Right atrium auricular region (tissue), 2 donors: ENCODE data around the gene LSM2. TPM values are rescaled to one million over a fixed set of nuclear protein-coding genes. Genes with fewer than 3 reads are reported as not detected.

Experiments used
- DNase-seq: peaks from one replicate; pipeline ENCODE4 v3.0.0-alpha.2; 2019; ENCODE audit warnings: low spot score
- H3K27ac ChIP-seq, 2 donors: fragments of 200-600 bp; sonication (generic); 1 replicate in 1 of 2; 2 replicates in 1 of 2; pipeline ENCODE4 v1.5.1; 2016 to 2019
- H3K27me3 ChIP-seq, 2 donors: fragments of 200-600 bp; sonication (generic); one replicate each; pipeline versions ENCODE4 v1.5.1 to v1.6.0; 2017 to 2019
- H3K36me3 ChIP-seq: fragments of 200-600 bp; sonication (generic); one replicate; pipeline ENCODE4 v1.5.1; 2016
- H3K4me1 ChIP-seq, 2 donors: fragments of 200-600 bp; sonication (generic); one replicate each; pipeline versions ENCODE4 v1.5.1 to v1.6.0; 2017 to 2019
- H3K4me3 ChIP-seq, 2 donors: fragments of 200-600 bp; sonication (generic); 1 replicate in 1 of 2; 2 replicates in 1 of 2; pipeline ENCODE4 v1.5.1; 2017 to 2019; ENCODE audit warnings: mild to moderate bottlenecking in 1 of 2, moderate library complexity in 1 of 2
- H3K9me3 ChIP-seq, 2 donors: fragments of 200-600 bp; sonication (generic); one replicate each; pipeline ENCODE4 v1.5.1; 2019
- CTCF ChIP-seq, 2 donors: fragments of 200-600 bp; sonication (generic); IDR thresholded peaks; one replicate each; pipeline ENCODE4 v1.5.1; 2019; ENCODE audit warnings: antibody characterized with exemption in 2 of 2
- total RNA-seq, 2 donors: library from RNA; depleted of rRNA; stranded (reverse); fragments of >200 nt; gene quantifications; one replicate each; pipeline ENCODE4 v1.1.0, GENCODE V29; 2016

The LSM2 gene
- total RNA-seq, 2 donors from 2014 or later = 28.8 to 32.0 TPM

DNA sequence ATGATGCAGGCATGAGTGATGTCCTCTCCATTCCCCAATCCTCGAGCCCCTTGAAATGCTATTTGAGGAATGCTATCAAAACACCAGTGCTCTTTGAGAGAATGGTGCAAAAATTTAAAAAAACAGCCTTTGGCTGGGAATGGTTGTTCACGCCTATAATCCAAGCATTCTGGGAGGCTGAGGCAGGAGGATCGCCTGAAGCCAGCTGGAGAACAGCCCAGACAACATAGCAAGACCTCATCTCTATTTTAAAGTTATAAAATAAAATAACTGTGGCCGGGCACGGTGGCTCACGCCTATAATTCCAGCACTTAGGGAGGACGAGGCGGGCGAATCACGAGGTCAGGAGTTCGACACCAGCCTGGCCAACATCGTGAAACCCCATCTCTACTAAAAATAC, 7.0 kb downstream of the LSM2 start:
- Histone ChIP-seq H3K4me1 (peaks cover 0 to 4% of the 10 kb centered on the region in 2 donors), H3K36me3 (peaks cover 12% of the 10 kb centered on the region), H3K27ac (no peak overlapping the region), H3K4me3 (no peak overlapping the region), H3K9me3 (no peaks in the 10 kb centered on the region), H3K27me3 (no peaks in the 10 kb centered on the region)
- DNase-seq = no peak
- no peak for TF ChIP-seq CTCF (IDR thresholded peaks at IDR 0.05)

GRCh38 chr6:31797588-31797987, 9.2 kb downstream of the LSM2 start:
- TF ChIP-seq CTCF (IDR thresholded peaks at IDR 0.05) = no peak
- H3K4me3 ChIP-seq = no peak overlapping the region
- H3K4me1 ChIP-seq = peaks cover 0 to 12% of the 10 kb centered on the region in 2 donors
- peaks cover 12% of the 10 kb centered on the region for H3K36me3 ChIP-seq
- H3K9me3 ChIP-seq = no peaks in the 10 kb centered on the region
- no peak overlapping the region for H3K27ac ChIP-seq
- DNase-seq = no peak
- H3K27me3 ChIP-seq = no peaks in the 10 kb centered on the region

DNA sequence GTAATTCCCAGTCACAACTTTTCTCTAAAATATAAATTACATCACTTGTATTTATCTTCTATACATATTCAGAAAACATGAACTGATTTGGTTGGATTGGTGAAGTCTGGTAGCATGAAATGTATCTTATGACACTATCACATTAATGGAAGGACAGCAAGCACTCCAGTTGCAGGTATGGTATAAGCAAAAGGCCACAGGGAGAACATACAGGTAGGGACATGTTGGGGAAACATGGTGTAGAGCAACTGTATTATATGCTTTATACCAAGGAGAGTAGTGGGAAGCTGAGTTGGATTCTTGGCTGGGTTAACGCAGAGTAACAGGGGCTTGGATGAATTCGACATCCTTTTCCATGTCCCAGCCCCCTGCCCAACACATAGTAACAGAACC, 9.8 kb downstream of the LSM2 start:
- no peak for DNase-seq
- H3K4me3 ChIP-seq = no peak overlapping the region
- no peaks in the 10 kb centered on the region for H3K27me3 ChIP-seq
- no peak for TF ChIP-seq CTCF (IDR thresholded peaks at IDR 0.05)
- peaks cover 0 to 12% of the 10 kb centered on the region in 2 donors for H3K4me1 ChIP-seq
- H3K27ac ChIP-seq = no peak overlapping the region
- H3K9me3 ChIP-seq = no peaks in the 10 kb centered on the region
- peaks cover 6% of the 10 kb centered on the region for H3K36me3 ChIP-seq

GRCh38 chr6:31795616-31796298, 11.0 kb downstream of the LSM2 start, which contains the start of gene VARS1:
Gene VARS1 (minus strand): TSS chr6:31795752. CDS start chr6:31795217, 535 bp downstream.
- H3K9me3 ChIP-seq = no peaks in the 10 kb centered on the region
- peaks cover 0 to 12% of the 10 kb centered on the region in 2 donors for H3K4me1 ChIP-seq
- H3K36me3 ChIP-seq = peaks cover 2% of the 10 kb centered on the region
- no peaks in the 10 kb centered on the region for H3K27me3 ChIP-seq
- H3K27ac ChIP-seq = peak within 1 kb of the TSS; percentile 88 to 94
- peak; percentile 68 to 86 for TF ChIP-seq CTCF (IDR thresholded peaks at IDR 0.05)
- peak; percentile 90 for DNase-seq
- H3K4me3 ChIP-seq = peak within 1 kb of the TSS; percentile 67 to 95

- Histone ChIP-seq H3K4me1 (peaks cover 0 to 12% of the 10 kb centered on the region in 2 donors), H3K9me3 (no peaks in the 10 kb centered on the region), H3K4me3 (peak overlapping the region; percentile 67 to 95), H3K36me3 (peaks cover 6% of the 10 kb centered on the region), H3K27ac (peak overlapping the region; percentile 88 to 94), H3K27me3 (no peaks in the 10 kb centered on the region)
- TF ChIP-seq CTCF (IDR thresholded peaks at IDR 0.05) = no peak
- DNase-seq = no peak
Observed at GRCh38 chr6:31794866-31795615, 11.7 kb downstream of the LSM2 start.
